Measurements from ENCODE around the gene VSIG10. TPM values are rescaled to one million over a fixed set of nuclear protein-coding genes. Genes with fewer than 3 reads are reported as not detected.
A peak's percentile ranks its signal among the peaks of the same experiment; 100 is the strongest.

The VSIG10 gene
- total RNA-seq, 1 donor from 2014 or later: 38.3 TPM

DNA sequence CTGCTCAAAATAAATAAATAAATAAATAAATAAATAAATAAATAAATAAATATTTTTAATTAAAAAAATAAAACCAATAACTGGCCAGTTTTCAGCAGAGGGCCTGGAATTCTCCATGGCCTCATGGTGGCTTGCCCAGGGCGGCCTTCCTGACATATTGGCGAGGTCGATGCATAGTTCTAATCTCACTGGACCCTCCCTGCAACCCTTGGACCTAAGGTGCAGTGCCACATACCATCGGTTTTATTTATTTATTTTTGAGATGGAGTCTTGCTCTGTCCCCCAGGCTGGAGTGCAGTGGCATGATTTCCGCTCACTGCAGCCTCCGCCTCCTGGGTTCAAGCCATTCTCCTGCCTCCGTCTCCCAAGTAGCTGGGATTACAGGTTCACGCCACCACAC lies 3.9 kb upstream of the VSIG10 start:
- Histone ChIP-seq H3K9me3 (no peaks in the 10 kb centered on the region), H3K27me3 (no peaks in the 10 kb centered on the region), H3K4me3 (no peak overlapping the region), H3K36me3 (no peaks in the 10 kb centered on the region), H3K4me1 (no peaks in the 10 kb centered on the region), H3K27ac (no peak overlapping the region)
- TF ChIP-seq, protein P1, sequence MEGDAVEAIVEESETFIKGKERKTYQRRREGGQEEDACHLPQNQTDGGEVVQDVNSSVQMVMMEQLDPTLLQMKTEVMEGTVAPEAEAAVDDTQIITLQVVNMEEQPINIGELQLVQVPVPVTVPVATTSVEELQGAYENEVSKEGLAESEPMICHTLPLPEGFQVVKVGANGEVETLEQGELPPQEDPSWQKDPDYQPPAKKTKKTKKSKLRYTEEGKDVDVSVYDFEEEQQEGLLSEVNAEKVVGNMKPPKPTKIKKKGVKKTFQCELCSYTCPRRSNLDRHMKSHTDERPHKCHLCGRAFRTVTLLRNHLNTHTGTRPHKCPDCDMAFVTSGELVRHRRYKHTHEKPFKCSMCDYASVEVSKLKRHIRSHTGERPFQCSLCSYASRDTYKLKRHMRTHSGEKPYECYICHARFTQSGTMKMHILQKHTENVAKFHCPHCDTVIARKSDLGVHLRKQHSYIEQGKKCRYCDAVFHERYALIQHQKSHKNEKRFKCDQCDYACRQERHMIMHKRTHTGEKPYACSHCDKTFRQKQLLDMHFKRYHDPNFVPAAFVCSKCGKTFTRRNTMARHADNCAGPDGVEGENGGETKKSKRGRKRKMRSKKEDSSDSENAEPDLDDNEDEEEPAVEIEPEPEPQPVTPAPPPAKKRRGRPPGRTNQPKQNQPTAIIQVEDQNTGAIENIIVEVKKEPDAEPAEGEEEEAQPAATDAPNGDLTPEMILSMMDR (IDR thresholded peaks at IDR 0.05): no peak
- intact Hi-C loops (cut with DNase I): no loop called here
- no peak for DNase-seq (ENCODE audit: low spot score in 2 of 2)

DNA sequence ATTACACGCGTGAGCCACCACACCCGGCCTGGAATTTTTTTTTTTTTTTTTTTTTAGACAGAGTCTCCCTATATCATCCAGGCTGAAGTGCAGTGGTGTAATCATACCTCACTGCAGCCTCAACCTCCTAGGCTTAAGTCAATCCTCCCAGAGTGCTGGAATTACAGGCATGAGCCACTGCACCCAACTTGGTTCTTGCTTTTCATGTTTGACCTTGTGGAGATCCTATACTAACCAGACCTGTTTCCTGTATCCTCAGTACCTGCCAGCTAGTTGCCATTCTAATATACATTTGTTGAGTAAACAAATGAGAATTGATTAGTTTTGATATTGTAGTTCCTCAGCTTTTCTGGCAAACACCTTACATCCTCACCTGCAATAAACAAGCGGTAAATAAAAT lies 3.2 kb upstream of the VSIG10 start:
- Histone ChIP-seq H3K36me3 (no peaks in the 10 kb centered on the region), H3K27ac (no peak overlapping the region), H3K4me1 (no peaks in the 10 kb centered on the region), H3K27me3 (no peaks in the 10 kb centered on the region), H3K4me3 (no peak overlapping the region), H3K9me3 (no peaks in the 10 kb centered on the region)
- TF ChIP-seq, protein P1 (IDR thresholded peaks at IDR 0.05): no peak
- intact Hi-C loops (cut with DNase I): no loop called here
- DNase-seq (ENCODE audit: low spot score in 2 of 2): no peak

DNA sequence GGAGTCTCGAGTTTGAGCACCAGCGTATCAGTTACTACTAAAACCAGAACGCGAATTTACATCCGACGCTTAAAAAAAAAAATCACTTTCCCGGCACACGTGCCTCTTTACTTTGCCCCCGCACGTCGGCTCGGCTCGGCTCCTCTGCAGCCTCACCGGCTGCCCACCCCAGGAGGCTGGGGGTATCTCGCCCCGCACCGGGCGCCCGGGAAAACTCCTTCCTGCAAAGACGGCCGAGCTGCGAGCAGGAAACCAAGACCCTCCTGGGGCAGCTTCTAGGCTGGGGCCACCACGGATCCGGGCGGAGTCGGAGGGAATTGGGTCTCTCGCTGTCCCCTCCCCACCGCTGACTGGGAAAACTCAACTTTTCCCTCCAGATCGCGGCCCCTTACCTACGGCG lies 610 bp downstream of the VSIG10 start:
- DNase-seq (ENCODE audit: low spot score in 2 of 2): no peak
- peak overlapping the region; percentile 74 to 96 for H3K4me3 ChIP-seq
- no peaks in the 10 kb centered on the region for H3K9me3 ChIP-seq
- no peaks in the 10 kb centered on the region for H3K36me3 ChIP-seq
- TF ChIP-seq, protein P1 (IDR thresholded peaks at IDR 0.05): no peak
- H3K4me1 ChIP-seq: no peaks in the 10 kb centered on the region
- H3K27ac ChIP-seq: peak overlapping the region; percentile 70 to 74
- H3K27me3 ChIP-seq: no peaks in the 10 kb centered on the region
- intact Hi-C loops (cut with DNase I): loop anchor here (2.0 to 5.0 kb wide), 3 partner anchors 34 to 86 kb away; partner anchors contain the start of genes PEBP1 and RFC5

DNA sequence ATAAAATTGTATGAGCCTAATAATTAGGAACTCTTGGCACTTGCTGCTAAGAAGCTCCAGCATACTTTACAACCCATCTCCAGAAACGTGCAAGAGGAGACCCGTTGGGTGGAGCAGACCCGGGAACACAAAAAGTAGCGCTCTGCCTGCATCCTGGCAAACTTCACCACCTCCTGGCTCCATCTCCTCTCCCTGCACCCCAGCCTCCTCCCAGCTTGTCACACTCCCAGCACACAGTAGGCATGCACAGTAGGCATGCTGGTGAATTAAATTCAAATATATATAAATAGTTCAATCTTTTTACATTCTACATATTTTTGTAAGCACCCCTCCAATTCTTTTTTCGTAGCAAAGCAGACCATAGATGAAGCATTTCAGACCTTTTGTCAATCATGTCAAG lies 1.2 kb downstream of the VSIG10 start:
- TF ChIP-seq, protein P1 (IDR thresholded peaks at IDR 0.05): no peak
- no peak overlapping the region for H3K27ac ChIP-seq
- no peaks in the 10 kb centered on the region for H3K27me3 ChIP-seq
- H3K36me3 ChIP-seq: no peaks in the 10 kb centered on the region
- no peaks in the 10 kb centered on the region for H3K4me1 ChIP-seq
- no peak for DNase-seq (ENCODE audit: low spot score in 2 of 2)
- intact Hi-C loops (cut with DNase I): loop anchor here (2.0 to 5.0 kb wide), 3 partner anchors 35 to 85 kb away; partner anchors contain the start of genes PEBP1 and RFC5
- H3K4me3 ChIP-seq: peak overlapping the region; percentile 74 to 96
- no peaks in the 10 kb centered on the region for H3K9me3 ChIP-seq

DNA sequence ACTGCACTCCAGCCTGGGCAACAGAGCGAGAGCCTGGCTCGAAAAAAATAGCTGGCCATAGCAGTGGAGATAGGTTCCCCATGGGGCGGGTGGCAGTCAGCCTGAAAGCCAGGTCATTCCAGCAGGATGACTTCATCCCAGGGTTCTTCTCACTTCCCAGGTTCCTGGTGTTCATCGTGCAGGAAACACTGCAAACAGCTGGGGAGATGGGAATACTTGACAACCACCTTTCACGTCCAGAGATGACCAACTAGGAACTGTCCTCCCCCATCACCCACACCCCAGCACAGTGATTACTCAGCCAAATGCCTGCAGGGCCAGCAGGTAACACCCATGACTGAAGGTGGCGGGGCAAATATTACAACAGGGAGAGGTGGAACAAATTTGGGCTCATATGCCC lies 1.7 kb downstream of the VSIG10 start:
- intact Hi-C loops (cut with DNase I): loop anchor here (2.0 to 5.0 kb wide), 3 partner anchors 35 to 85 kb away; partner anchors contain the start of genes PEBP1 and RFC5
- no peak overlapping the region for H3K4me3 ChIP-seq
- TF ChIP-seq, protein P1 (IDR thresholded peaks at IDR 0.05): no peak
- H3K27me3 ChIP-seq: no peaks in the 10 kb centered on the region
- no peak overlapping the region for H3K27ac ChIP-seq
- H3K9me3 ChIP-seq: no peaks in the 10 kb centered on the region
- H3K4me1 ChIP-seq: no peaks in the 10 kb centered on the region
- DNase-seq (ENCODE audit: low spot score in 2 of 2): no peak
- H3K36me3 ChIP-seq: no peaks in the 10 kb centered on the region

DNA sequence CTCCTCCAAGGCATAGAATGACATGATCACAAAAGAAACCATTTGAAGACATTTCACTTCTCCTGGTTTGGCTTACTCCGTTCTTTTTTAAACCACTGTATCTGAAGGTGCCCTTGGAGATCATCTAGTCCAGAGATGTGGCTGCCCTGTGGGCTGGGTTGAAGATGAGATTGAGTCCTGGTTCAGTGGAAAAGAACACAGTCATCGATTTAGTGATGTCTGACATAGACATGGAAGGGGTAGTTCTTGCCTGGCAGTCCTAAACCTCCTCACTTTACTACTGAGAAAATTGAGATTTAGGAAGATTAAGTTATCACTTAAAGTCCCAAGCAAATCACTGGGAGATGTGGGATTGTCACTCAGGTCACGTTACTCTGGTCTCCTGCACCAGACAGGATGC lies 2.8 kb downstream of the VSIG10 start:
- H3K27me3 ChIP-seq: no peaks in the 10 kb centered on the region
- no peaks in the 10 kb centered on the region for H3K36me3 ChIP-seq
- H3K9me3 ChIP-seq: no peaks in the 10 kb centered on the region
- H3K4me3 ChIP-seq: no peak overlapping the region
- no peaks in the 10 kb centered on the region for H3K4me1 ChIP-seq
- TF ChIP-seq, protein P1 (IDR thresholded peaks at IDR 0.05): no peak
- intact Hi-C loops (cut with DNase I): loop anchor here (5.0 kb wide), 2 partner anchors 36 to 84 kb away; partner anchors contain the start of genes PEBP1 and RFC5
- H3K27ac ChIP-seq: no peak overlapping the region
- no peak for DNase-seq (ENCODE audit: low spot score in 2 of 2)

Measured in ascending aorta (tissue), 2 donors.